WI38 (cell line): Measurements from ENCODE around the gene EPSTI1.

Experiments used
- H3K4me3 ChIP-seq: 2 replicates; pipeline ENCODE4 v1.5.1; 2011; ENCODE audit warnings: low read depth, mild to moderate bottlenecking, control low read depth, low read length
- TF ChIP-seq, protein P1 (sequence below): IDR thresholded peaks from 2 replicates; pipeline ENCODE4 v1.5.1; 2012; ENCODE audit warnings: low read depth, mild to moderate bottlenecking, control low read depth, low read length

Gene EPSTI1

DNA sequence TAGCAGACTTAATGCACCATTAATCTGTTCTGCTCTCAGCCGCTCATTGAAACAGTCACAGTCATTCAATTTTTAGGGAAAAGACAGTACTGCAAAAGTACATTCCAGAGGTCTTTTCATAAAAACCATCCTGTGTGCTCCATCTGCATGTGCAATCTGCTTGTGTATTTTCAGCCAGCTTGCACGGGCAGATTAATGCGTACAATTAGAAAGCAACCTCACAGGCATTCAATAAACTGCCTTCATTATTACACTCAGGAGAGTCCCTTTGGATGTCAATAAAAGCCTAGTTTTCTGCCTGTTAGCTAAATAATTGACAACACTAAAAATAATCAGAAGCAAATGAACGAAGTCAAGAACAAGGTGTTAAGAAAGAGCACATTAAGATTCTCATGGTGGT lies 41.9 kb downstream of the EPSTI1 start:
- TF ChIP-seq, protein P1, sequence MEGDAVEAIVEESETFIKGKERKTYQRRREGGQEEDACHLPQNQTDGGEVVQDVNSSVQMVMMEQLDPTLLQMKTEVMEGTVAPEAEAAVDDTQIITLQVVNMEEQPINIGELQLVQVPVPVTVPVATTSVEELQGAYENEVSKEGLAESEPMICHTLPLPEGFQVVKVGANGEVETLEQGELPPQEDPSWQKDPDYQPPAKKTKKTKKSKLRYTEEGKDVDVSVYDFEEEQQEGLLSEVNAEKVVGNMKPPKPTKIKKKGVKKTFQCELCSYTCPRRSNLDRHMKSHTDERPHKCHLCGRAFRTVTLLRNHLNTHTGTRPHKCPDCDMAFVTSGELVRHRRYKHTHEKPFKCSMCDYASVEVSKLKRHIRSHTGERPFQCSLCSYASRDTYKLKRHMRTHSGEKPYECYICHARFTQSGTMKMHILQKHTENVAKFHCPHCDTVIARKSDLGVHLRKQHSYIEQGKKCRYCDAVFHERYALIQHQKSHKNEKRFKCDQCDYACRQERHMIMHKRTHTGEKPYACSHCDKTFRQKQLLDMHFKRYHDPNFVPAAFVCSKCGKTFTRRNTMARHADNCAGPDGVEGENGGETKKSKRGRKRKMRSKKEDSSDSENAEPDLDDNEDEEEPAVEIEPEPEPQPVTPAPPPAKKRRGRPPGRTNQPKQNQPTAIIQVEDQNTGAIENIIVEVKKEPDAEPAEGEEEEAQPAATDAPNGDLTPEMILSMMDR, result no peak
- H3K4me3 ChIP-seq, result no peak overlapping the region

DNA sequence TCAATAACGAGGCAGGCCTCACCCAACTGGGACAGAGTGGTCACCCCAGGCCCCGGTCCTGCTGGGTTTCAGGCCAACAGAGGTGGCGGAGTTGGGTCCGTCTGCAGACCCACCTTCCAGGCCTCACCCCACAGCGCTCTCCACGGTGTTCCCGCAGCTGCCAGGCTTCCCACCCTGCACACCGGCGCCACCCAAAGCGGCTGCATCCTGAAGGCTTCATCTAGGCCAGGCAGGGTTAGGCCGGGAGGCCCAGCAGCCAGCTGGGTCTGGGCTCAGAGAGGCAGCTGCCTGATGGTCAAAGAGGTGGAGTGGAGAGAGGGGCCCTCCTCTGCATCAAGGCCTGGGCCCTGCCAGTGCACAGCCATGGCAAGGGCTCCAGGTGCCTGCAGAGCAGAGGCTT lies 44.1 kb downstream of the EPSTI1 start:
- no peak overlapping the region for H3K4me3 ChIP-seq
- TF ChIP-seq, protein P1, result no peak

DNA sequence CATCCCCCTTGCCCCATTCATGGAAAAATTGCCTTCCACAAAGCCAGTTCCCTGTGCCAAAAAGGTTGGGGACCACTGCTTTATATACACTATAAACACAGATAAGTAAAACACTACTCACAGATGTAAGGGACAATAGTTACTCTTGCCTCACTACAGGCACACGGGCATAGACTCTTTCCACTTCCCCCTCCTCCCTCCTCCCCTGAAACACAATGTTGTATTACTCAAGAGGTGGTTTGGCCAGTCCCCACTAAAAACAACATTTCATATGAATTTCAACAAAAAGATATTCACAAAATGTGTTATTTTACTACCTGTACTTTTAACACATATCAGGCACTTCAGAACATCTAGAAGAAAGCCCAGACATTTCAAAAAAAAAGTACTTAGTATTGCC lies 45.1 kb downstream of the EPSTI1 start:
- TF ChIP-seq, protein P1, result no peak
- H3K4me3 ChIP-seq, result no peak overlapping the region

DNA sequence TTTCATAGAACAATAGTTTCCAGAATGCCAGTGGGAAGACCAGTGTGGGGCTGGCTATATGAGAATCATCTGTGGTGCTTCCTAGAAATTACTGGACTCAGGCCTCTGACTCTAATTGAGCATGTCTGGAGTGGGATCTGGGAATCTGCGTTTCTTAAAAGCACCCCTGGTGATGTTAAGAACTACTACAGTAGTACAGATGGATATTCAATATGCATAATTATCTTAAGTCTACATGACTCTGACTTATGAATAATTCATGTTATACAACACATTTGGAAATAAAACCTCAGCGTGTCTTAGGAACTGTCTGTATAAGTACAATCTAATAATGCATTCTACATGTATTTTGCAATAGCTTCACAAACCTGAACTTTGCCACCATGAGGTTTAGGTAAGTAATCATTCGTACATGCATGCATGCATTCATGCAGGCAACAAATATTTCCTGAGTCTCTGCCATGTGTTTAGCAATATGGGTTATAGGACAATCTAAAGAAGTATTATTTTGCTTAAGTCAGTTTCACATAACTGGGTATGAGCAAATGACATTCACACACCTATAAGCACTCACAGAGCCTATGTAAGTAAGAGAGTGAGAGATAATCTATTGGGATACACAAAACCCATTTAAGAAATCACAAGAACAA lies 62.0 kb downstream of the EPSTI1 start:
- no peak overlapping the region for H3K4me3 ChIP-seq
- TF ChIP-seq, protein P1, result no peak

DNA sequence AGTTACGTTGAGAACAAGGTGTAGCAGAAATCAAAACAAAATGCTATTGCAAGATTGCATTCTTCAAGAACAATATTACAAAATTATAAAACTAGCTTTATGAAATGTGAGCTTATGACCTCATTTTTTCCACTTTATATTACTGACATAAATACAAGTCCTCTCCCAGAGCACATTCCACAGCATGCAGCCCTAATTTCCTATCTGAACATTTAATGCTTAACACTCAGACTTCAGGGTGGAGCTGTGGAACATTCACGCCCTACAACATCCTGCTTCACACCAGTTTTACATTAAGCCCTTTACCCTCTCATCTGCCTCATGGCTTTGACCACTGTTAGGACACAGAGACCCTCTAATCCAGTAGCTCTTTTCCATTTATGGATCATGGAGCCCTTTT lies 65.5 kb downstream of the EPSTI1 start:
- no peak overlapping the region for H3K4me3 ChIP-seq
- TF ChIP-seq, protein P1, result no peak

DNA sequence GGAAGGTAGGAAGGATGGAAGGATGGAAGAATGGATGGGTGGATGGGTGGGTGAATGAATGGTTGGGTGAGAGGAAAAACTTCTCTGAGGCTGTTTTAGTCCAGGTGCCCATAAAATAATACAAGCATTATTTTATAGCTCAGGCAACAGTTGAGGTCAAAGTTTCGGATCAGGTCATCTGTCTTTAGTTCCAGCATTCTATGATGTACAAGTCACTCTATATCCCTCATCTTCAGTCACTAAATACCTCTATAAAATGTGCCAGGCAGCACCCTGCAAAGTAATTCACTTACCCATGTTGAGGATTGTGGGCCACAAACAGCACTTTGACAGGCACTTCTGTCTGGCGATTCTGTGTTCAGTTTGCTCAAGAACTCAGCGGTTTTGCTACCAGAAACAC lies 66.0 kb downstream of the EPSTI1 start:
- no peak overlapping the region for H3K4me3 ChIP-seq
- TF ChIP-seq, protein P1, result no peak

DNA sequence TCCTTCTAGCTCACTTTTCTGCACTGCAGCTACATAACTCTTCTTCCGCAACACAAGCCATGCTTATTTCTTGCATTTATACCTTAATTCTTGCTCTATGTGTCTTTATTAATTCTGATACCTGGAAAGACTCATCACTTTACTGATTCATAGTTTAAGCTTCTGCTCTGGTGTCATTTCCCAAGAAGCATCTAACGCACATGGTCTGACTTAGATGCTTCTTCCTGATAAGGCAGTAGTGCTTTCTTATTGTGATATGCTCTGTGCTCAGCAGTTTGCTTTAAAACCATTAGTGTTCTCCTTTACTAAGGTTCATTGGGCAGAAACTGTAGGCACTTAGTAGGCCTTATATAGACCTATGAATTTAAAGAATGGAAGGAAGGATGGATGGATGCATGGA lies 66.4 kb downstream of the EPSTI1 start:
- TF ChIP-seq, protein P1, result no peak

More for the DNA sequence above, 66.4 kb downstream of the EPSTI1 start:
- no peak overlapping the region for H3K4me3 ChIP-seq
